ENCODE results near the gene KRTAP4-12. TPM values are rescaled to one million over a fixed set of nuclear protein-coding genes. Genes with fewer than 3 reads are reported as not detected.

The KRTAP4-12 gene
- total and polyA plus RNA-seq, 10 of the 15 experiments (the other 5 are each of a cell fraction or from before 2014, with no cell fraction given): not detected

DNA sequence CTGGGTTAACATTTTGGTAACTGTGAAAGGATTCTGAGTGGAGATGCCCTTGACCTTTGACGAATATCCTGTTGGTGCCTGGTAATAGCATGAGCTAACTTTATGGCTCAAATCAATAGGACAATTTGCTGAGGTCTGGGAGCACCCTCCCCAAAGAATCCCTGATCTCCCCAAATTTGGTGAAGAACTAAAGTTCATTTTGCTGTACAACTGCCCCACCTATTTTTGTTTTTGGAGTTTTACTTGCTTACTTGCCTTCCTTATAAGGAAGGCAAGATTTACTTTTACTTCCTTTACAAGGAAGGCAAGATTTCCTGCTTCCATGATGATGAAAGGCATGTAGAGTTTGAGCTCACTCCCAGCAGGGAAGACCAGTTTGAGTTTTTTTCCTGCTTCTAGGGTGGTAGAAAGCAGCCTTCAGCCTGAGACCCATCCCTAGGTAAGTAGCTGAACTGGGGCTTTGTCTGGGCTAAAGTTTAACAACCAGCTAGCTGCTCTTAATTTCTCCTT is 16.0 kb downstream of the KRTAP4-12 start:
- WGBS (ENCODE audit: insufficient coverage, insufficient replicate concordance, low lambda C conversion rate, missing lambda C conversion rate): 0% methylated on average over 1 of the region's 1 CpG
- ChIA-PET POLR2A (no interaction called here), CTCF (no interaction called here), SMC1A (ENCODE audit: uncharacterized antibody, unreplicated experiment) (no interaction called here), RAD21 (ENCODE audit: unreplicated experiment) (no interaction called here)
- FAIRE-seq (no peak), ATAC-seq (no peak), DNase-seq (ENCODE audit: low read depth, low spot score) (no peak)
- Histone ChIP-seq H3K9me3 (replicated peaks; ENCODE audit: control insufficient read depth, insufficient read depth, low read length) (no peaks in the 10 kb centered on the region), H2AFZ (ENCODE audit: control insufficient read depth, low read depth, low read length) (no peak overlapping the region), H3K4me2 (ENCODE audit: control insufficient read depth, insufficient read depth) (no peak overlapping the region), H3K4me3 (no peak overlapping the region), H3K27ac (ENCODE audit: control insufficient read depth, insufficient read depth) (no peak overlapping the region), H3K36me3 (ENCODE audit: control insufficient read depth in 2 of 2, insufficient read depth in 2 of 2, low read length in 1 of 2) (no peaks in the 10 kb centered on the region), H3K79me2 (ENCODE audit: control insufficient read depth, insufficient read depth, low read length) (no peaks in the 10 kb centered on the region), H3K4me1 (ENCODE audit: control insufficient read depth, insufficient read depth, low read length) (no peaks in the 10 kb centered on the region), H3K9ac (ENCODE audit: control insufficient read depth, insufficient read depth, low read length) (no peak overlapping the region), H3K27me3 (replicated peaks in 1 of 2; ENCODE audit: control insufficient read depth in 2 of 2, insufficient read depth in 2 of 2, low read length in 1 of 2) (no peaks in the 10 kb centered on the region), H4K20me1 (ENCODE audit: control insufficient read depth, insufficient read depth) (no peaks in the 10 kb centered on the region)
- TF ChIP-seq ZNF24 (IDR thresholded peaks at IDR 0.05) (no peak), YY1 (IDR thresholded peaks at IDR 0.05; ENCODE audit: low read depth, low read length) (no peak), MAX (IDR thresholded peaks at IDR 0.05; ENCODE audit: low read depth, low read length) (no peak), WRNIP1 (IDR thresholded peaks at IDR 0.05; ENCODE audit: borderline replicate concordance, low read depth, low read length) (no peak), KAT2A (conservative IDR thresholded peaks at IDR 0.05; ENCODE audit: control insufficient read depth, low read depth, low read length) (no peak), IRF3 (IDR thresholded peaks at IDR 0.05) (no peak), MTA3 (IDR thresholded peaks at IDR 0.05; ENCODE audit: borderline replicate concordance, low read length) (no peak), CHD4 (IDR thresholded peaks at IDR 0.05) (no peak), BRCA1 (IDR thresholded peaks at IDR 0.05; ENCODE audit: low read depth, low read length) (no peak), YBX1 (IDR thresholded peaks at IDR 0.05) (no peak), RBBP5 (conservative IDR thresholded peaks at IDR 0.05) (no peak), TCF12 (IDR thresholded peaks at IDR 0.05; ENCODE audit: low read depth, low read length) (no peak), CBX5 (IDR thresholded peaks at IDR 0.05; ENCODE audit: low read depth) (no peak), STAT3 (IDR thresholded peaks at IDR 0.05; ENCODE audit: low read depth, low read length) (no peak), RAD21 (IDR thresholded peaks at IDR 0.05; ENCODE audit: insufficient read depth, low read depth, low read length) (no peak), POLR2A (IDR thresholded peaks at IDR 0.05; ENCODE audit: low read depth, low read length) (no peak)
- TF ChIP-seq, protein P1, sequence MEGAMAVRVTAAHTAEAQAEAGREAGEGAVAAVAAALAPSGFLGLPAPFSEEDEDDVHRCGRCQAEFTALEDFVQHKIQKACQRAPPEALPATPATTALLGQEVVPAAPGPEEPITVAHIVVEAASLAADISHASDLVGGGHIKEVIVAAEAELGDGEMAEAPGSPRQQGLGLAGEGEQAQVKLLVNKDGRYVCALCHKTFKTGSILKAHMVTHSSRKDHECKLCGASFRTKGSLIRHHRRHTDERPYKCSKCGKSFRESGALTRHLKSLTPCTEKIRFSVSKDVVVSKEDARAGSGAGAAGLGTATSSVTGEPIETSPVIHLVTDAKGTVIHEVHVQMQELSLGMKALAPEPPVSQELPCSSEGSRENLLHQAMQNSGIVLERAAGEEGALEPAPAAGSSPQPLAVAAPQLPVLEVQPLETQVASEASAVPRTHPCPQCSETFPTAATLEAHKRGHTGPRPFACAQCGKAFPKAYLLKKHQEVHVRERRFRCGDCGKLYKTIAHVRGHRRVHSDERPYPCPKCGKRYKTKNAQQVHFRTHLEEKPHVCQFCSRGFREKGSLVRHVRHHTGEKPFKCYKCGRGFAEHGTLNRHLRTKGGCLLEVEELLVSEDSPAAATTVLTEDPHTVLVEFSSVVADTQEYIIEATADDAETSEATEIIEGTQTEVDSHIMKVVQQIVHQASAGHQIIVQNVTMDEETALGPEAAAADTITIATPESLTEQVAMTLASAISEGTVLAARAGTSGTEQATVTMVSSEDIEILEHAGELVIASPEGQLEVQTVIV (IDR thresholded peaks at IDR 0.05; ENCODE audit: borderline replicate concordance, partially characterized antibody): no peak
- TF ChIP-seq, protein P2, sequence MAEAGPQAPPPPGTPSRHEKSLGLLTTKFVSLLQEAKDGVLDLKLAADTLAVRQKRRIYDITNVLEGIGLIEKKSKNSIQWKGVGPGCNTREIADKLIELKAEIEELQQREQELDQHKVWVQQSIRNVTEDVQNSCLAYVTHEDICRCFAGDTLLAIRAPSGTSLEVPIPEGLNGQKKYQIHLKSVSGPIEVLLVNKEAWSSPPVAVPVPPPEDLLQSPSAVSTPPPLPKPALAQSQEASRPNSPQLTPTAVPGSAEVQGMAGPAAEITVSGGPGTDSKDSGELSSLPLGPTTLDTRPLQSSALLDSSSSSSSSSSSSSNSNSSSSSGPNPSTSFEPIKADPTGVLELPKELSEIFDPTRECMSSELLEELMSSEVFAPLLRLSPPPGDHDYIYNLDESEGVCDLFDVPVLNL (IDR thresholded peaks at IDR 0.05; ENCODE audit: low read depth, low read length): no peak
- in situ Hi-C loops (cut with MboI): no loop called here
- no TSS peak for BruUV-seq (replicated peaks)
- intact Hi-C loops (cut with micrococcal nuclease; ENCODE audit: unreplicated experiment): no loop called here

Data from GM12878 (cell line).